Measurements from ENCODE around the gene FLRT2. TPM values are rescaled to one million over a fixed set of nuclear protein-coding genes. Genes with fewer than 3 reads are reported as not detected.

Gene FLRT2
- total RNA-seq, 4 donors from 2014 or later, result 0.61 to 8.4 (median 6.4) TPM

DNA sequence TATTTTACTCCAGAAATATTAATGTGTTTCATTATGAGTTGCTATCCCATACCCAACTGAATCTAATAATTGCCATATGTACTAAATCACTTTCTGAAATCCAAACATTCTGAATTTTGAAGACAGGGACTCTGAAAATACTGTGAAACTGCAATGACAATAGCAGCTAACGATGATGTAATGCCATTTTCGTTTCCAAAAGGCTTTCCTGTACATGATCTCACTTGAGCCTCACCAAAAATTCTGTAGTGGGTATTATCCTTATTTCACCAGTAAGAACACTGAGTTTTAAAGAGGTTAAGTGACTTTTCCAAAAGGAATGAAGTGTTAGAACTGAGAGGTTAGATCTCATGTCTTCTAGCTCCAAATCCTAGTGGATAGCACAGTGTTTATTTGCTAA lies 133.3 kb downstream of the FLRT2 start:
- TF ChIP-seq, protein P1, sequence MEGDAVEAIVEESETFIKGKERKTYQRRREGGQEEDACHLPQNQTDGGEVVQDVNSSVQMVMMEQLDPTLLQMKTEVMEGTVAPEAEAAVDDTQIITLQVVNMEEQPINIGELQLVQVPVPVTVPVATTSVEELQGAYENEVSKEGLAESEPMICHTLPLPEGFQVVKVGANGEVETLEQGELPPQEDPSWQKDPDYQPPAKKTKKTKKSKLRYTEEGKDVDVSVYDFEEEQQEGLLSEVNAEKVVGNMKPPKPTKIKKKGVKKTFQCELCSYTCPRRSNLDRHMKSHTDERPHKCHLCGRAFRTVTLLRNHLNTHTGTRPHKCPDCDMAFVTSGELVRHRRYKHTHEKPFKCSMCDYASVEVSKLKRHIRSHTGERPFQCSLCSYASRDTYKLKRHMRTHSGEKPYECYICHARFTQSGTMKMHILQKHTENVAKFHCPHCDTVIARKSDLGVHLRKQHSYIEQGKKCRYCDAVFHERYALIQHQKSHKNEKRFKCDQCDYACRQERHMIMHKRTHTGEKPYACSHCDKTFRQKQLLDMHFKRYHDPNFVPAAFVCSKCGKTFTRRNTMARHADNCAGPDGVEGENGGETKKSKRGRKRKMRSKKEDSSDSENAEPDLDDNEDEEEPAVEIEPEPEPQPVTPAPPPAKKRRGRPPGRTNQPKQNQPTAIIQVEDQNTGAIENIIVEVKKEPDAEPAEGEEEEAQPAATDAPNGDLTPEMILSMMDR (IDR thresholded peaks at IDR 0.05), result no peak
- no peak for TF ChIP-seq POLR2A (IDR thresholded peaks at IDR 0.05)

DNA sequence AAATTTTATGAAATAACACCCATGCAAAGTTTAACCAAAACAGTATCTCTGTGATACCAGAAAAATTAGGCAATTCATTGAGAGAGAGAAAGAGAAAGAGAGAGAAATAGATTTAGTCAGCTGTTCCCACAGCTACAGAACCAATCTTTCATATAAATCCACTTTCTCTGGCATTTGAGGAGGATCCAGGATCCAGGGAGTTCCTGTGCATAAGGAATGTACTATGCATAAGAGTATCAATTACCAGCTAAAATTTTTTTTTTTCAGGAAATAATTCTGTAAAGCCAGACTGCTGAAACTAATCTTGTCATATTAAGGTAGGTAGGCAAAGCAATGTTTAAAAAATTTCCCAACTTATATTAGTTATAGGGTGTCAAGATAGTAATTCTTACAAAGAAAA lies 133.7 kb downstream of the FLRT2 start:
- H3K27ac ChIP-seq, result no peak overlapping the region
- H3K4me3 ChIP-seq, result no peak overlapping the region
- TF ChIP-seq POLR2A (IDR thresholded peaks at IDR 0.05), result no peak
- TF ChIP-seq, protein P1 (IDR thresholded peaks at IDR 0.05), result no peak
- H3K36me3 ChIP-seq, result no peaks in the 10 kb centered on the region
- no peaks in the 10 kb centered on the region for H3K9me3 ChIP-seq
- H3K4me1 ChIP-seq, result no peaks in the 10 kb centered on the region
- H3K27me3 ChIP-seq, result no peaks in the 10 kb centered on the region
- intact Hi-C loops (cut with DNase I), result no loop called here
- no peak for DNase-seq

More for the DNA sequence above, 133.3 kb downstream of the FLRT2 start:
- intact Hi-C loops (cut with DNase I), result no loop called here
- DNase-seq, result no peak
- H3K27ac ChIP-seq, result no peak overlapping the region
- H3K4me1 ChIP-seq, result no peaks in the 10 kb centered on the region
- H3K9me3 ChIP-seq, result no peaks in the 10 kb centered on the region
- H3K36me3 ChIP-seq, result no peaks in the 10 kb centered on the region
- no peak overlapping the region for H3K4me3 ChIP-seq
- WGBS, 2 donors, result 51 to 53% methylated on average over 2 of the region's 2 CpGs
- H3K27me3 ChIP-seq, result no peaks in the 10 kb centered on the region

DNA sequence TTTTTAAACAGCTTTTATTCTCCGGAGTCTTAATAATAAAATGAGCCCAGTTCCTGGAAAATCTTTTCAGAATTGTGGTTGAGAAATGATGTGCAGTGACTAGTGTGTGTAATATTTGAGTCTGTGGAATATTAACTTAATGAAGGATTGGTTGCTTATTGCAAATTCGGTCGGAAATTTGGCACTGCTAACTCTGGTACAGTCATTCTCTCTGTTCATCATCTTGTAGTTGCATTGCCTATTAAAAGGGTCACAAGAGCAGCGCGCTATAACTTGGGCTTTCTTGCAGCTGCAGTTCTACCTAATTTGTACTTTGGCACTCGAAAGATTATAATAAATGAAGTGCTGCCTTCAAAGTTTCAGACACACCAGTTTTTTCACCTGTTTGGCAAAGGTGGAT lies 146.0 kb downstream of the FLRT2 start:
- Histone ChIP-seq H3K4me3 (no peak overlapping the region), H3K27me3 (no peaks in the 10 kb centered on the region), H3K9me3 (no peaks in the 10 kb centered on the region), H3K4me1 (peaks cover 0 to 13% (median 0%) of the 10 kb centered on the region in 3 donors), H3K36me3 (no peaks in the 10 kb centered on the region), H3K27ac (no peak overlapping the region)
- no peak for DNase-seq
- intact Hi-C loops (cut with DNase I), result no loop called here
- 19 to 36% methylated on average over 6 of the region's 6 CpGs for WGBS, 2 donors
- TF ChIP-seq POLR2A (IDR thresholded peaks at IDR 0.05), result no peak
- TF ChIP-seq, protein P1 (IDR thresholded peaks at IDR 0.05), result no peak

DNA sequence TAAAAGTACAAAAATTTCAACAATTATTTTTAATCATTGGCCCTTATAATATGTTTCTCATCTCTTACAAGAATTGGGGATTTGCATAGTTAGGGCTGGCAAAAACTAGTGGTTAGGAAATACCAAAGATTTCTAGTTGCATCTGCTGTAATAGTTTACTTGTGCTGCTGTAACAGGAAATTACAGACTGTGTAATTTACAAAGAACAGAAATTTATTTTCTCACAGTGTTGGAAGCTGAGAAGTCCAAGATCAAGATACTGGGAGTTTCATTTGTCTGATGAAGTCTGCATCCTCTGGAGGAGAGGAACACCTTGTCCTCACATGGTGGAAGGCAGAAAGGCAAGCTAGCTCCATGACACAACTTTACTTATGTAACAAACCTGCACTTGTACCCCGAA lies 157.0 kb downstream of the FLRT2 start:
- DNase-seq, result no peak
- Histone ChIP-seq H3K27ac (no peak overlapping the region), H3K36me3 (no peaks in the 10 kb centered on the region), H3K9me3 (no peaks in the 10 kb centered on the region), H3K27me3 (no peaks in the 10 kb centered on the region), H3K4me1 (peaks cover 0 to 13% (median 0%) of the 10 kb centered on the region in 3 donors), H3K4me3 (no peak overlapping the region)
- WGBS, 2 donors, result 0 to 5% methylated on average over 1 of the region's 1 CpG
- TF ChIP-seq, protein P1 (IDR thresholded peaks at IDR 0.05), result no peak
- no peak for TF ChIP-seq POLR2A (IDR thresholded peaks at IDR 0.05)
- intact Hi-C loops (cut with DNase I), result no loop called here

DNA sequence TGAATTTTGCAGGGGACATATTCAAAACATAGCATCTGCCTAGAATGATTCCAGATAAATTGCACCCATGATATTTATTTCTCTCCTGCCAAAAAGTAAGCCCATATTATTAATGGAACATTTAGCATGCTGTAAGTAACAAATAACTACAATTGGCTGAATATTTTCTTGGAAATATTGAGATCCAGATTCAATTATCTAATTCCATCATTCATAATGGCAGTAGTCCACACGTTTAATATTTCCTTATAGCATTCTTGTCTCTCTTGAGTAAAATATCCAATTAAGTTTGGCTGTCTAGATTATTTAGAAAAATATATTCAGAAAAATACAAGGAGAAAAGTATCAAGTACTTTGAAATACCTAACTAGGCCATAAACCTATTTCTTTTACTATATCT lies 157.5 kb downstream of the FLRT2 start:
- no peak for DNase-seq
- TF ChIP-seq, protein P1 (IDR thresholded peaks at IDR 0.05), result no peak
- no peak for TF ChIP-seq POLR2A (IDR thresholded peaks at IDR 0.05)
- WGBS, 2 donors, result 30 to 60% methylated on average over 1 of the region's 1 CpG
- H3K4me1 ChIP-seq, result peaks cover 0 to 13% (median 0%) of the 10 kb centered on the region in 3 donors
- no peak overlapping the region for H3K4me3 ChIP-seq
- H3K27ac ChIP-seq, result no peak overlapping the region
- H3K9me3 ChIP-seq, result no peaks in the 10 kb centered on the region
- no peaks in the 10 kb centered on the region for H3K36me3 ChIP-seq
- intact Hi-C loops (cut with DNase I), result no loop called here
- no peaks in the 10 kb centered on the region for H3K27me3 ChIP-seq

Measured in esophagus squamous epithelium (tissue), 5 donors.